Measurements from ENCODE around the gene VPS11. TPM values are rescaled to one million over a fixed set of nuclear protein-coding genes. Genes with fewer than 3 reads are reported as not detected.

VPS11 gene
- total RNA-seq (10 to 100 TPM; 28.1 to 43.1 TPM), polyA plus RNA-seq (ENCODE audit: insufficient read length in 2 of 2) (10 to 100 TPM; 56.2 to 57.8 TPM)
- long read RNA-seq, donor 1, transcript VPS11-208 (16 exons, 3,313 nt), result major isoform, 11 of 22 reads
- long read RNA-seq, donor 1, partial matches to known transcripts, result 10 of 22 reads
- long read RNA-seq, donor 1, other reads (novel, unspliced or antisense), result 0 of 22 reads
- long read RNA-seq, donor 2, partial matches to known transcripts, result 0 of 1 reads
- long read RNA-seq, donor 2, other reads (novel, unspliced or antisense), result 0 of 1 reads
- long read RNA-seq, donor 3, partial matches to known transcripts, result 0 of 1 reads
- long read RNA-seq, donor 3, other reads (novel, unspliced or antisense), result 0 of 1 reads
- long read RNA-seq, donor 4, partial matches to known transcripts, result 0 of 2 reads
- long read RNA-seq, donor 4, other reads (novel, unspliced or antisense), result 0 of 2 reads

GRCh38 chr11:119067371-119068222 is at the start of gene VPS11:
Gene VPS11 (plus strand): TSS chr11:119067818. CDS start chr11:119067824, 6 bp downstream.
- H3K4me3 ChIP-seq (ENCODE audit: low read depth, low read length), result peak within 1 kb of the TSS; percentile 98
- H3K9me3 ChIP-seq (ENCODE audit: control insufficient read depth, insufficient read depth, low read length), result no peaks in the 10 kb centered on the region
- under 1% methylated on average over 44 of the region's 49 CpGs for WGBS (ENCODE audit: insufficient coverage)
- H3K27me3 ChIP-seq (ENCODE audit: control insufficient read depth, insufficient read depth, low read length), result no peaks in the 10 kb centered on the region
- peaks cover 23% of the 10 kb centered on the region for H3K4me1 ChIP-seq (ENCODE audit: control insufficient read depth, insufficient read depth, low read length)
- peaks cover 39% of the 10 kb centered on the region for H3K36me3 ChIP-seq (ENCODE audit: control insufficient read depth, insufficient read depth, low read length)
- H3K27ac ChIP-seq (ENCODE audit: low read depth, low read length), result peak within 1 kb of the TSS; percentile 89
- DNase-seq (ENCODE audit: low read depth in 4 of 6, low spot score in 6 of 6), result peak; percentile 84 to 98 (median 92)

- DNase-seq (ENCODE audit: low read depth in 4 of 6, low spot score in 6 of 6), result peak; percentile 93 to 99 (median 97)
- Histone ChIP-seq H3K4me3 (ENCODE audit: low read depth, low read length) (peak within 1 kb of the TSS; percentile 96), H3K4me1 (ENCODE audit: control insufficient read depth, insufficient read depth, low read length) (peaks cover 26% of the 10 kb centered on the region), H3K27ac (ENCODE audit: low read depth, low read length) (peak within 1 kb of the TSS; percentile 98), H3K9me3 (ENCODE audit: control insufficient read depth, insufficient read depth, low read length) (no peaks in the 10 kb centered on the region), H3K27me3 (ENCODE audit: control insufficient read depth, insufficient read depth, low read length) (no peaks in the 10 kb centered on the region), H3K36me3 (ENCODE audit: control insufficient read depth, insufficient read depth, low read length) (peaks cover 51% of the 10 kb centered on the region)
- under 1% methylated on average over 63 of the region's 63 CpGs for WGBS (ENCODE audit: insufficient coverage)
Measured at GRCh38 chr11:119018074-119018938, 49.3 kb upstream of the VPS11 start, which contains the start of the genes RPS25 and TRAPPC4. Gene RPS25 (minus strand): TSS chr11:119018343. CDS start chr11:119018284, 59 bp downstream. Gene TRAPPC4 (plus strand): TSS chr11:119018766. CDS start chr11:119018796, 30 bp downstream.

- Histone ChIP-seq H3K9me3 (ENCODE audit: control insufficient read depth, insufficient read depth, low read length) (no peaks in the 10 kb centered on the region), H3K27me3 (ENCODE audit: control insufficient read depth, insufficient read depth, low read length) (no peaks in the 10 kb centered on the region), H3K4me3 (ENCODE audit: low read depth, low read length) (peak overlapping the region; percentile 1), H3K4me1 (ENCODE audit: control insufficient read depth, insufficient read depth, low read length) (peaks cover 26% of the 10 kb centered on the region), H3K27ac (ENCODE audit: low read depth, low read length) (no peak overlapping the region), H3K36me3 (ENCODE audit: control insufficient read depth, insufficient read depth, low read length) (peaks cover 47% of the 10 kb centered on the region)
- WGBS (ENCODE audit: insufficient coverage), result 75% methylated on average over 2 of the region's 2 CpGs
- DNase-seq (ENCODE audit: low read depth in 4 of 6, low spot score in 6 of 6), result no peak
Measured at GRCh38 chr11:119019996-119020395, 47.6 kb upstream of the VPS11 start.

- DNase-seq (ENCODE audit: low read depth in 4 of 6, low spot score in 6 of 6), result no peak
- Histone ChIP-seq H3K27ac (ENCODE audit: low read depth, low read length) (no peak overlapping the region), H3K27me3 (ENCODE audit: control insufficient read depth, insufficient read depth, low read length) (no peaks in the 10 kb centered on the region), H3K9me3 (ENCODE audit: control insufficient read depth, insufficient read depth, low read length) (no peaks in the 10 kb centered on the region), H3K4me3 (ENCODE audit: low read depth, low read length) (no peak overlapping the region), H3K36me3 (ENCODE audit: control insufficient read depth, insufficient read depth, low read length) (peaks cover 50% of the 10 kb centered on the region), H3K4me1 (ENCODE audit: control insufficient read depth, insufficient read depth, low read length) (peaks cover 23% of the 10 kb centered on the region)
- 92% methylated on average over 3 of the region's 5 CpGs for WGBS (ENCODE audit: insufficient coverage)
Measured at GRCh38 chr11:119021631-119022030, 46.0 kb upstream of the VPS11 start.

- H3K27ac ChIP-seq (ENCODE audit: low read depth, low read length), result no peak overlapping the region
- peaks cover 21% of the 10 kb centered on the region for H3K4me1 ChIP-seq (ENCODE audit: control insufficient read depth, insufficient read depth, low read length)
- no peak overlapping the region for H3K4me3 ChIP-seq (ENCODE audit: low read depth, low read length)
- H3K27me3 ChIP-seq (ENCODE audit: control insufficient read depth, insufficient read depth, low read length), result no peaks in the 10 kb centered on the region
- peaks cover 67% of the 10 kb centered on the region for H3K36me3 ChIP-seq (ENCODE audit: control insufficient read depth, insufficient read depth, low read length)
- H3K9me3 ChIP-seq (ENCODE audit: control insufficient read depth, insufficient read depth, low read length), result no peaks in the 10 kb centered on the region
- DNase-seq (ENCODE audit: low read depth in 4 of 6, low spot score in 6 of 6), result no peak
Measured at GRCh38 chr11:119023741-119024140, 43.9 kb upstream of the VPS11 start.

GRCh38 chr11:119024430-119025098 is 43.1 kb upstream of the VPS11 start:
- Histone ChIP-seq H3K27me3 (ENCODE audit: control insufficient read depth, insufficient read depth, low read length) (no peaks in the 10 kb centered on the region), H3K27ac (ENCODE audit: low read depth, low read length) (no peak overlapping the region), H3K9me3 (ENCODE audit: control insufficient read depth, insufficient read depth, low read length) (no peaks in the 10 kb centered on the region), H3K36me3 (ENCODE audit: control insufficient read depth, insufficient read depth, low read length) (peaks cover 65% of the 10 kb centered on the region), H3K4me1 (ENCODE audit: control insufficient read depth, insufficient read depth, low read length) (peaks cover 22% of the 10 kb centered on the region), H3K4me3 (ENCODE audit: low read depth, low read length) (no peak overlapping the region)
- WGBS (ENCODE audit: insufficient coverage), result 83% methylated on average over 15 of the region's 15 CpGs
- DNase-seq (ENCODE audit: low read depth in 4 of 6, low spot score in 6 of 6), result no peak

GRCh38 chr11:119025099-119025473 is 42.5 kb upstream of the VPS11 start:
- no peaks in the 10 kb centered on the region for H3K27me3 ChIP-seq (ENCODE audit: control insufficient read depth, insufficient read depth, low read length)
- no peak overlapping the region for H3K27ac ChIP-seq (ENCODE audit: low read depth, low read length)
- no peaks in the 10 kb centered on the region for H3K9me3 ChIP-seq (ENCODE audit: control insufficient read depth, insufficient read depth, low read length)
- no peak for DNase-seq (ENCODE audit: low read depth in 4 of 6, low spot score in 6 of 6)
- 51% methylated on average over 3 of the region's 5 CpGs for WGBS (ENCODE audit: insufficient coverage)
- H3K36me3 ChIP-seq (ENCODE audit: control insufficient read depth, insufficient read depth, low read length), result peaks cover 65% of the 10 kb centered on the region
- no peak overlapping the region for H3K4me3 ChIP-seq (ENCODE audit: low read depth, low read length)
- H3K4me1 ChIP-seq (ENCODE audit: control insufficient read depth, insufficient read depth, low read length), result peaks cover 24% of the 10 kb centered on the region

- no peak overlapping the region for H3K27ac ChIP-seq (ENCODE audit: low read depth, low read length)
Measured at GRCh38 chr11:119025541-119025940, 42.1 kb upstream of the VPS11 start.

More at GRCh38 chr11:119025541-119025940, 42.1 kb upstream of the VPS11 start:
- H3K27me3 ChIP-seq (ENCODE audit: control insufficient read depth, insufficient read depth, low read length), result no peaks in the 10 kb centered on the region
- H3K9me3 ChIP-seq (ENCODE audit: control insufficient read depth, insufficient read depth, low read length), result no peaks in the 10 kb centered on the region
- H3K4me1 ChIP-seq (ENCODE audit: control insufficient read depth, insufficient read depth, low read length), result peaks cover 25% of the 10 kb centered on the region
- H3K4me3 ChIP-seq (ENCODE audit: low read depth, low read length), result no peak overlapping the region
- 85% methylated on average over 5 of the region's 5 CpGs for WGBS (ENCODE audit: insufficient coverage)
- H3K36me3 ChIP-seq (ENCODE audit: control insufficient read depth, insufficient read depth, low read length), result peaks cover 64% of the 10 kb centered on the region
- DNase-seq (ENCODE audit: low read depth in 4 of 6, low spot score in 6 of 6), result no peak
